Thoracic aorta (tissue), 2 donors: Measurements from ENCODE around the gene TRMT61A. TPM values are rescaled to one million over a fixed set of nuclear protein-coding genes. Genes with fewer than 3 reads are reported as not detected.
A peak's percentile ranks its signal among the peaks of the same experiment; 100 is the strongest.

Experiments used
- ATAC-seq: fragments of 150-250 bp; one replicate; pipeline ENCODE4 v1.8.0; 2017; ENCODE audit warnings: low read depth; ENCODE audit not compliant: insufficient number of reproducible peaks, low FRiP score
- DNase-seq: peaks from one replicate; pipeline ENCODE4 v3.0.0-alpha.2; 2020; ENCODE audit warnings: low spot score
- H3K27ac ChIP-seq, 2 donors: fragments of 200-600 bp; sonication (generic); 1 replicate in 1 of 2; 2 replicates in 1 of 2; pipeline ENCODE4 v1.5.1; 2016; ENCODE audit warnings: mild to moderate bottlenecking in 2 of 2, moderate library complexity in 2 of 2
- H3K27me3 ChIP-seq: fragments of 200-600 bp; sonication (generic); replicated peaks from 2 replicates; pipeline ENCODE4 v1.6.0; 2016; ENCODE audit warnings: mild to moderate bottlenecking; ENCODE audit not compliant: insufficient read depth
- H3K36me3 ChIP-seq: fragments of 200-600 bp; sonication (generic); one replicate; pipeline ENCODE4 v1.5.1; 2016
- H3K4me1 ChIP-seq, 2 donors: fragments of 200-600 bp; sonication (generic); 1 replicate in 1 of 2; 2 replicates in 1 of 2; pipeline versions ENCODE4 v1.5.1 to v1.6.0; 2016; ENCODE audit warnings: low read depth in 2 of 2, mild to moderate bottlenecking in 1 of 2; ENCODE audit not compliant: control insufficient read depth in 1 of 2
- H3K4me3 ChIP-seq: fragments of 200-600 bp; sonication (generic); 2 replicates; pipeline ENCODE4 v1.5.1; 2016; ENCODE audit warnings: mild to moderate bottlenecking
- H3K9me3 ChIP-seq: fragments of 200-600 bp; sonication (generic); 2 replicates; pipeline ENCODE4 v1.5.1; 2016
- CTCF ChIP-seq: fragments of 200-600 bp; sonication (generic); IDR thresholded peaks from one replicate; pipeline ENCODE4 v1.5.1; 2019; ENCODE audit warnings: antibody characterized with exemption
- total RNA-seq, 2 donors: library from RNA; depleted of rRNA; stranded (reverse); fragments of >200 nt; gene quantifications; one replicate each; pipeline versions ENCODE4 v1.1.0 to v1.2.3, GENCODE V29; 2016

The TRMT61A gene
- total RNA-seq, 2 donors from 2014 or later: 18.6 to 18.8 TPM

- no peaks in the 10 kb centered on the region for H3K27me3 ChIP-seq
- H3K27ac ChIP-seq: no peak overlapping the region
- no peak for TF ChIP-seq CTCF
- peaks cover 9% of the 10 kb centered on the region for H3K36me3 ChIP-seq
- DNase-seq: no peak
- no peaks in the 10 kb centered on the region for H3K9me3 ChIP-seq
- no peak overlapping the region for H3K4me3 ChIP-seq
- no peak for ATAC-seq
- H3K4me1 ChIP-seq: peaks cover 4 to 15% of the 10 kb centered on the region in 2 donors
Measured at GRCh38 chr14:103488960-103489359, 40.0 kb upstream of the TRMT61A start.

GRCh38 chr14:103489621-103490020 lies 39.4 kb upstream of the TRMT61A start:
- DNase-seq (no peak), ATAC-seq (no peak)
- Histone ChIP-seq H3K4me3 (no peak overlapping the region), H3K27ac (no peak overlapping the region), H3K4me1 (peaks cover 4 to 15% of the 10 kb centered on the region in 2 donors), H3K27me3 (no peaks in the 10 kb centered on the region), H3K36me3 (peaks cover 9% of the 10 kb centered on the region), H3K9me3 (no peaks in the 10 kb centered on the region)
- TF ChIP-seq CTCF: no peak

DNA sequence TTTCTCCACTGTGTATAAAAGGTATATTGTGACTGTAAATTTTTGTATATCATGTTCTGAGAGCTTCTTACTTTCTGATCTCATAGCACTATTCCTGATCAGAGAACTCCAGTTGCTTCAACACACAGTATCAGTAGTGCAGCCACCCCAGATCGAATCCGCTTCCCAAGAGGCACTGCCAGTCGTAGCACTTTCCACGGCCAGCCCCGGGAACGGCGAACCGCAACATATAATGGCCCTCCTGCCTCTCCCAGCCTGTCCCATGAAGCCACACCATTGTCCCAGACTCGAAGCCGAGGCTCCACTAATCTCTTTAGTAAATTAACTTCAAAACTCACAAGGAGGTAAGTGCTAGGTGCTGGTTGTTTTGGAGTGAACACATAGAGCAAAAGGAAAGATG lies 37.3 kb upstream of the TRMT61A start:
- DNase-seq (no peak), ATAC-seq (no peak)
- no peak for TF ChIP-seq CTCF
- Histone ChIP-seq H3K4me3 (no peak overlapping the region), H3K9me3 (no peaks in the 10 kb centered on the region), H3K4me1 (peaks cover 4 to 25% of the 10 kb centered on the region in 2 donors), H3K27ac (peak overlapping the region in 1 of 2 donors; percentile 78), H3K36me3 (peaks cover 12% of the 10 kb centered on the region), H3K27me3 (no peaks in the 10 kb centered on the region)

GRCh38 chr14:103492156-103492925 lies 36.7 kb upstream of the TRMT61A start:
- Histone ChIP-seq H3K27me3 (no peaks in the 10 kb centered on the region), H3K9me3 (no peaks in the 10 kb centered on the region), H3K4me1 (peaks cover 4 to 25% of the 10 kb centered on the region in 2 donors), H3K4me3 (no peak overlapping the region), H3K36me3 (peaks cover 12% of the 10 kb centered on the region), H3K27ac (peak overlapping the region; percentile 78 to 79)
- ATAC-seq (no peak), DNase-seq (no peak)
- TF ChIP-seq CTCF: no peak

- Histone ChIP-seq H3K36me3 (peaks cover 10% of the 10 kb centered on the region), H3K4me3 (no peak overlapping the region), H3K27ac (no peak overlapping the region), H3K27me3 (no peaks in the 10 kb centered on the region), H3K4me1 (peaks cover 4 to 33% of the 10 kb centered on the region in 2 donors), H3K9me3 (no peaks in the 10 kb centered on the region)
- ATAC-seq (no peak), DNase-seq (no peak)
- no peak for TF ChIP-seq CTCF
Measured at GRCh38 chr14:103495854-103496253, 33.1 kb upstream of the TRMT61A start.
